MM.1S (cell line): Measurements from ENCODE around the gene DIAPH3.

ENCODE experiments used
- DNase-seq: peaks from one replicate; pipeline ENCODE4 v3.0.0-alpha.2; 2015
- H2AFZ ChIP-seq: fragments of 300-600 bp; sonication (generic); 2 replicates; pipeline ENCODE4 v1.6.0; 2016; ENCODE audit warnings: antibody characterized with exemption, low read length
- H3F3A ChIP-seq: fragments of 300-600 bp; sonication (generic); 2 replicates; pipeline ENCODE4 v1.6.1; 2016; ENCODE audit warnings: mild to moderate bottlenecking, antibody characterized with exemption, low read length, moderate library complexity, mixed read lengths; ENCODE audit not compliant: insufficient read depth
- H3K27ac ChIP-seq: fragments of 300-600 bp; sonication (generic); 2 replicates; pipeline ENCODE4 v1.5.1; 2016; ENCODE audit warnings: mild to moderate bottlenecking, low read length
- H3K27me3 ChIP-seq: fragments of 300-600 bp; sonication (generic); replicated peaks from 2 replicates; pipeline ENCODE4 v1.6.0; 2016; ENCODE audit warnings: low read length; ENCODE audit not compliant: insufficient read depth
- H3K36me3 ChIP-seq: fragments of 300-600 bp; sonication (generic); replicated peaks from 2 replicates; pipeline ENCODE4 v1.6.1; 2016; ENCODE audit warnings: mild to moderate bottlenecking, low read length, mixed read lengths; ENCODE audit not compliant: insufficient read depth
- H3K4me1 ChIP-seq: fragments of 300-600 bp; sonication (generic); 2 replicates; pipeline ENCODE4 v1.6.1; 2016; ENCODE audit warnings: low read length, mixed read lengths
- H3K4me2 ChIP-seq: fragments of 300-600 bp; sonication (generic); 2 replicates; pipeline ENCODE4 v1.6.0; 2016; ENCODE audit warnings: low read depth, low read length
- H3K4me3 ChIP-seq: fragments of 300-600 bp; sonication (generic); 2 replicates; pipeline ENCODE4 v1.5.1; 2016; ENCODE audit warnings: low read length, mixed read lengths
- H3K79me2 ChIP-seq: fragments of 300-600 bp; sonication (generic); 2 replicates; pipeline ENCODE4 v1.6.1; 2016; ENCODE audit warnings: mixed run types, low read length, mixed read lengths
- H3K9ac ChIP-seq: fragments of 300-600 bp; sonication (generic); 2 replicates; pipeline ENCODE4 v1.6.1; 2016; ENCODE audit warnings: low read length, mixed read lengths
- H3K9me2 ChIP-seq: fragments of 300-600 bp; sonication (generic); replicated peaks from 2 replicates; pipeline ENCODE4 v1.6.1; 2016; ENCODE audit warnings: mild to moderate bottlenecking, low read length, mixed read lengths; ENCODE audit not compliant: insufficient read depth
- H3K9me3 ChIP-seq: fragments of 300-600 bp; sonication (generic); replicated peaks from 2 replicates; pipeline ENCODE4 v1.6.1; 2016; ENCODE audit warnings: mild to moderate bottlenecking, low read length, mixed read lengths; ENCODE audit not compliant: insufficient read depth
- H4K20me1 ChIP-seq: fragments of 300-600 bp; sonication (generic); 2 replicates; pipeline ENCODE4 v1.6.1; 2016; ENCODE audit warnings: mild to moderate bottlenecking, low read length, moderate library complexity, mixed read lengths; ENCODE audit not compliant: insufficient read depth
- CTCF ChIP-seq: fragments of 300-600 bp; sonication (generic); IDR thresholded peaks from 2 replicates; pipeline ENCODE4 v1.5.1; 2016; ENCODE audit warnings: antibody characterized with exemption, low read length, mixed read lengths
- EZH2 ChIP-seq: fragments of 300-600 bp; sonication (generic); optimal IDR thresholded peaks from 2 replicates; pipeline ENCODE3; 2017; ENCODE audit warnings: low read depth, mild to moderate bottlenecking, antibody characterized with exemption, low read length, mixed read lengths
- EZH2phosphoT487 ChIP-seq: fragments of 300-600 bp; sonication (generic); IDR thresholded peaks from 2 replicates; pipeline ENCODE4 v1.6.1; 2018; ENCODE audit warnings: antibody characterized with exemption, low read length

The DIAPH3 gene

GRCh38 chr13:59679254-59679653 is 484.5 kb downstream of the DIAPH3 start:
- Histone ChIP-seq H3K4me2 (no peak overlapping the region), H3F3A (no peaks in the 10 kb centered on the region), H4K20me1 (no peaks in the 10 kb centered on the region), H3K36me3 (no peaks in the 10 kb centered on the region), H2AFZ (no peak overlapping the region), H3K9me3 (no peaks in the 10 kb centered on the region), H3K4me1 (no peaks in the 10 kb centered on the region), H3K79me2 (no peaks in the 10 kb centered on the region), H3K4me3 (no peak overlapping the region), H3K27ac (no peak overlapping the region), H3K9ac (no peak overlapping the region), H3K27me3 (no peaks in the 10 kb centered on the region), H3K9me2 (no peaks in the 10 kb centered on the region)
- DNase-seq: no peak
- no peak for TF ChIP-seq CTCF
- no peak for TF ChIP-seq EZH2
- TF ChIP-seq EZH2phosphoT487: no peak

GRCh38 chr13:59677966-59678814 is 485.5 kb downstream of the DIAPH3 start:
- Histone ChIP-seq H3K4me2 (no peak overlapping the region), H3K4me1 (no peaks in the 10 kb centered on the region), H3K9me2 (no peaks in the 10 kb centered on the region), H3F3A (no peaks in the 10 kb centered on the region), H3K9ac (no peak overlapping the region), H3K9me3 (no peaks in the 10 kb centered on the region), H3K36me3 (no peaks in the 10 kb centered on the region), H3K79me2 (no peaks in the 10 kb centered on the region), H2AFZ (no peak overlapping the region), H4K20me1 (no peaks in the 10 kb centered on the region), H3K27ac (no peak overlapping the region), H3K27me3 (no peaks in the 10 kb centered on the region), H3K4me3 (no peak overlapping the region)
- TF ChIP-seq EZH2 (no peak), EZH2phosphoT487 (no peak), CTCF (peak; percentile 53)
- DNase-seq: peak; percentile 59

- Histone ChIP-seq H4K20me1 (no peaks in the 10 kb centered on the region), H3K27ac (no peak overlapping the region), H3K9me2 (no peaks in the 10 kb centered on the region), H2AFZ (no peak overlapping the region), H3K9me3 (no peaks in the 10 kb centered on the region), H3K79me2 (no peaks in the 10 kb centered on the region), H3K36me3 (no peaks in the 10 kb centered on the region), H3K27me3 (no peaks in the 10 kb centered on the region), H3K4me3 (no peak overlapping the region), H3K9ac (no peak overlapping the region), H3K4me2 (no peak overlapping the region), H3K4me1 (no peaks in the 10 kb centered on the region), H3F3A (no peaks in the 10 kb centered on the region)
- no peak for DNase-seq
- TF ChIP-seq EZH2: no peak
- no peak for TF ChIP-seq EZH2phosphoT487
- TF ChIP-seq CTCF: no peak
Measured at GRCh38 chr13:59677430-59677829, 486.3 kb downstream of the DIAPH3 start.
